ENCODE measurements around the gene TCTN3. TPM values are rescaled to one million over a fixed set of nuclear protein-coding genes. Genes with fewer than 3 reads are reported as not detected.
"Not testable (repeated sequence)": the region's sequence is repeated elsewhere in the genome, so short reads cannot be mapped to it uniquely, and the experiment has no call there.

Gene TCTN3
- total RNA-seq, 1 experiment from 2014 or later: 41.7 TPM

GRCh38 chr10:95732907-95733306, 39.2 kb upstream of the TCTN3 start:
- H3K9me3 ChIP-seq (ENCODE audit: control insufficient read depth in 1 of 2, insufficient read depth in 1 of 2, low read depth in 1 of 2, low read length in 2 of 2); H3K4me1 ChIP-seq (ENCODE audit: control insufficient read depth in 1 of 2, insufficient read depth in 2 of 2, low read length in 2 of 2); CTCF ChIA-PET; BruUV-seq (replicated peaks); H3K27me3 ChIP-seq (ENCODE audit: insufficient read depth, low read length); H3K4me2 ChIP-seq (ENCODE audit: low read length); H3K27ac ChIP-seq (ENCODE audit: low read depth, low read length); ATAC-seq; H3K36me3 ChIP-seq (ENCODE audit: control insufficient read depth in 1 of 2, insufficient read depth in 2 of 2, low read length in 2 of 2); POLR2A ChIA-PET; H2AFZ ChIP-seq (ENCODE audit: low read depth, low read length, poor library complexity, severe bottlenecking); H3K79me2 ChIP-seq (ENCODE audit: insufficient read depth, low read length); RAD21 ChIA-PET (ENCODE audit: low non-redundant PET in 1 of 2, low total read pairs in 2 of 2, uncharacterized antibody in 2 of 2, unreplicated experiment in 2 of 2); DNase-seq (ENCODE audit: low read depth, low spot score); H3K9me2 ChIP-seq (ENCODE audit: insufficient read depth); H3K4me3 ChIP-seq (replicated peaks in 1 of 2; ENCODE audit: low read depth in 1 of 2, low read length in 2 of 2); H4K20me1 ChIP-seq (ENCODE audit: insufficient read depth); H3K9ac ChIP-seq (ENCODE audit: low read length); intact Hi-C loops (cut with micrococcal nuclease): not testable (repeated sequence)
- peak; percentile 61; the same call in 1 of the 2 replicates for TF ChIP-seq CBX3 (IDR thresholded peaks at IDR 0.05; ENCODE audit: low read depth)

- Histone ChIP-seq H3K36me3 (ENCODE audit: control insufficient read depth in 1 of 2, insufficient read depth in 2 of 2, low read length in 2 of 2) (no peaks in the 10 kb centered on the region), H3K9ac (ENCODE audit: low read length) (no peak overlapping the region), H3K27ac (ENCODE audit: low read depth, low read length) (no peak overlapping the region), H3K4me3 (replicated peaks in 1 of 2; ENCODE audit: low read depth in 1 of 2, low read length in 2 of 2) (no peak overlapping the region), H3K4me1 (ENCODE audit: control insufficient read depth in 1 of 2, insufficient read depth in 2 of 2, low read length in 2 of 2) (no peaks in the 10 kb centered on the region), H3K9me3 (ENCODE audit: control insufficient read depth in 1 of 2, insufficient read depth in 1 of 2, low read depth in 1 of 2, low read length in 2 of 2) (no peaks in the 10 kb centered on the region), H4K20me1 (ENCODE audit: insufficient read depth) (no peaks in the 10 kb centered on the region), H2AFZ (ENCODE audit: low read depth, low read length, poor library complexity, severe bottlenecking) (no peak overlapping the region), H3K27me3 (ENCODE audit: insufficient read depth, low read length) (no peaks in the 10 kb centered on the region), H3K4me2 (ENCODE audit: low read length) (no peak overlapping the region), H3K9me2 (ENCODE audit: insufficient read depth) (0 out of 2 replicates have a peak, but pooled peaks cover 2% of the 10 kb centered on the region), H3K79me2 (ENCODE audit: insufficient read depth, low read length) (no peaks in the 10 kb centered on the region)
- intact Hi-C loops (cut with micrococcal nuclease): no loop called here
- ChIA-PET RAD21 (ENCODE audit: low non-redundant PET in 1 of 2, low total read pairs in 2 of 2, uncharacterized antibody in 2 of 2, unreplicated experiment in 2 of 2) (no interaction called here), POLR2A (no interaction called here), CTCF (no interaction called here)
- no peak for TF ChIP-seq CBX3 (IDR thresholded peaks at IDR 0.05; ENCODE audit: low read depth)
- TF ChIP-seq ATF3 (IDR thresholded peaks at IDR 0.05): no peak
- TF ChIP-seq EZH2phosphoT487 (IDR thresholded peaks at IDR 0.05; ENCODE audit: borderline replicate concordance): no peak
- TF ChIP-seq SRF (IDR thresholded peaks at IDR 0.05; ENCODE audit: low read depth): no peak
- TF ChIP-seq EZH2 (IDR thresholded peaks at IDR 0.05): no peak
- TF ChIP-seq JUND (IDR thresholded peaks at IDR 0.05): no peak
- TF ChIP-seq, protein P1, sequence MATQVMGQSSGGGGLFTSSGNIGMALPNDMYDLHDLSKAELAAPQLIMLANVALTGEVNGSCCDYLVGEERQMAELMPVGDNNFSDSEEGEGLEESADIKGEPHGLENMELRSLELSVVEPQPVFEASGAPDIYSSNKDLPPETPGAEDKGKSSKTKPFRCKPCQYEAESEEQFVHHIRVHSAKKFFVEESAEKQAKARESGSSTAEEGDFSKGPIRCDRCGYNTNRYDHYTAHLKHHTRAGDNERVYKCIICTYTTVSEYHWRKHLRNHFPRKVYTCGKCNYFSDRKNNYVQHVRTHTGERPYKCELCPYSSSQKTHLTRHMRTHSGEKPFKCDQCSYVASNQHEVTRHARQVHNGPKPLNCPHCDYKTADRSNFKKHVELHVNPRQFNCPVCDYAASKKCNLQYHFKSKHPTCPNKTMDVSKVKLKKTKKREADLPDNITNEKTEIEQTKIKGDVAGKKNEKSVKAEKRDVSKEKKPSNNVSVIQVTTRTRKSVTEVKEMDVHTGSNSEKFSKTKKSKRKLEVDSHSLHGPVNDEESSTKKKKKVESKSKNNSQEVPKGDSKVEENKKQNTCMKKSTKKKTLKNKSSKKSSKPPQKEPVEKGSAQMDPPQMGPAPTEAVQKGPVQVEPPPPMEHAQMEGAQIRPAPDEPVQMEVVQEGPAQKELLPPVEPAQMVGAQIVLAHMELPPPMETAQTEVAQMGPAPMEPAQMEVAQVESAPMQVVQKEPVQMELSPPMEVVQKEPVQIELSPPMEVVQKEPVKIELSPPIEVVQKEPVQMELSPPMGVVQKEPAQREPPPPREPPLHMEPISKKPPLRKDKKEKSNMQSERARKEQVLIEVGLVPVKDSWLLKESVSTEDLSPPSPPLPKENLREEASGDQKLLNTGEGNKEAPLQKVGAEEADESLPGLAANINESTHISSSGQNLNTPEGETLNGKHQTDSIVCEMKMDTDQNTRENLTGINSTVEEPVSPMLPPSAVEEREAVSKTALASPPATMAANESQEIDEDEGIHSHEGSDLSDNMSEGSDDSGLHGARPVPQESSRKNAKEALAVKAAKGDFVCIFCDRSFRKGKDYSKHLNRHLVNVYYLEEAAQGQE (IDR thresholded peaks at IDR 0.05; ENCODE audit: low read depth): no peak
- TF ChIP-seq ZFX (IDR thresholded peaks at IDR 0.05): no peak
- TF ChIP-seq CEBPB (IDR thresholded peaks at IDR 0.05; ENCODE audit: low read depth): no peak
- TF ChIP-seq POLR2A (IDR thresholded peaks at IDR 0.05; ENCODE audit: borderline replicate concordance, extremely low read depth, insufficient read depth, insufficient read length): no peak
- TF ChIP-seq, protein P2, sequence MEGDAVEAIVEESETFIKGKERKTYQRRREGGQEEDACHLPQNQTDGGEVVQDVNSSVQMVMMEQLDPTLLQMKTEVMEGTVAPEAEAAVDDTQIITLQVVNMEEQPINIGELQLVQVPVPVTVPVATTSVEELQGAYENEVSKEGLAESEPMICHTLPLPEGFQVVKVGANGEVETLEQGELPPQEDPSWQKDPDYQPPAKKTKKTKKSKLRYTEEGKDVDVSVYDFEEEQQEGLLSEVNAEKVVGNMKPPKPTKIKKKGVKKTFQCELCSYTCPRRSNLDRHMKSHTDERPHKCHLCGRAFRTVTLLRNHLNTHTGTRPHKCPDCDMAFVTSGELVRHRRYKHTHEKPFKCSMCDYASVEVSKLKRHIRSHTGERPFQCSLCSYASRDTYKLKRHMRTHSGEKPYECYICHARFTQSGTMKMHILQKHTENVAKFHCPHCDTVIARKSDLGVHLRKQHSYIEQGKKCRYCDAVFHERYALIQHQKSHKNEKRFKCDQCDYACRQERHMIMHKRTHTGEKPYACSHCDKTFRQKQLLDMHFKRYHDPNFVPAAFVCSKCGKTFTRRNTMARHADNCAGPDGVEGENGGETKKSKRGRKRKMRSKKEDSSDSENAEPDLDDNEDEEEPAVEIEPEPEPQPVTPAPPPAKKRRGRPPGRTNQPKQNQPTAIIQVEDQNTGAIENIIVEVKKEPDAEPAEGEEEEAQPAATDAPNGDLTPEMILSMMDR (IDR thresholded peaks at IDR 0.05 in 2 of 3, conservative IDR thresholded peaks at IDR 0.05 in 1 of 3; ENCODE audit: borderline replicate concordance in 1 of 3, insufficient read depth in 1 of 3, low read depth in 2 of 3, low read length in 2 of 3): no peak
- no peak for TF ChIP-seq FOSL1 (IDR thresholded peaks at IDR 0.05; ENCODE audit: low read depth)
- TF ChIP-seq POLR2AphosphoS5 (IDR thresholded peaks at IDR 0.05; ENCODE audit: low read depth, low read length): no peak
- no peak for TF ChIP-seq ZNF274 (IDR thresholded peaks at IDR 0.05; ENCODE audit: low read depth, low read length)
- TF ChIP-seq SP1 (IDR thresholded peaks at IDR 0.05; ENCODE audit: low read depth): no peak
- no peak for TF ChIP-seq YY1 (IDR thresholded peaks at IDR 0.05; ENCODE audit: extremely low read depth, insufficient replicate concordance, low read depth, low read length)
- ATAC-seq: no peak
- no peak for DNase-seq (ENCODE audit: low read depth, low spot score)
- BruUV-seq (replicated peaks): no TSS peak
Observed at GRCh38 chr10:95730233-95730632, 36.5 kb upstream of the TCTN3 start.
